ENCODE measurements around the gene CAMK1D.
"Not testable (repeated sequence)": the region's sequence is repeated elsewhere in the genome, so short reads cannot be mapped to it uniquely, and the experiment has no call there.

The CAMK1D gene

DNA sequence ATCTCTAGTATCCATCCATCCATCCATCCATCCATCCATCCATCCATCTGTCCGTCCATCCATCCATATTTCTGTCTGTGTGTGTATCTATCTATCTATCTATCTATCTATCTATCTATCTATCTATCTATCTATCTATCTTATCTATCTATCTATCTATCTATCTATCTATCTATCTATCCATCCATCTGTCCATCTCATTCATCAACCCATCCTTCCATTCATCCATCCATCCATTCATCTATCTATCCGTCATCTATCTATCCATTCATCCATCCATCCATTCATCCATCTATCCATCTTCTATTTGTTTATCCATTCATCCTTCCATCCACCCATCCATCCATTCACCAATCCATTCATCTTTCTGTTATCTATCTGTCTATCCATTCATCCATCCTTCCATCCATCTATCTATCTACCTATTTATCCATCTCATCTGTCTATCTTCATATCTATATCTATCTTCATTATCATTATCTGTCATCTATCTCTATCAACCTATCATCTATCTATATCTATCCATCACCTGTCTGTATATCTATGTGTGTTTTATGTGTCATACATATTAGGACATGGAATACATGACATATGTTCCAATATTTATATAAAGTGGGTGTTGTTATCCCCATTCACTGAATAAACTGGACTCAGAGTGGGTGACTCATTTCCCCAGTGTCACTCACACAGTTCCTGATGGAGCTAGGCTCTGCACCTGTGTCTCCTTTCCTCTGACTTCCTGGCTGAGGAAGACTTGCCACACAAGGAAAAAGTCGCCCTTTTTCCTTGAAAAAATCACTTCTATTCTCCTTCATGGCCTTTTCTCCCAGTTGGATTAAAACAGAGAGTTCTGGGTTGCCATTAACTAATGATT is 452.1 kb downstream of the CAMK1D start:
- no peak for DNase-seq

GRCh38 chr10:12803776-12804175 is 454.4 kb downstream of the CAMK1D start:
- DNase-seq: no peak

DNA sequence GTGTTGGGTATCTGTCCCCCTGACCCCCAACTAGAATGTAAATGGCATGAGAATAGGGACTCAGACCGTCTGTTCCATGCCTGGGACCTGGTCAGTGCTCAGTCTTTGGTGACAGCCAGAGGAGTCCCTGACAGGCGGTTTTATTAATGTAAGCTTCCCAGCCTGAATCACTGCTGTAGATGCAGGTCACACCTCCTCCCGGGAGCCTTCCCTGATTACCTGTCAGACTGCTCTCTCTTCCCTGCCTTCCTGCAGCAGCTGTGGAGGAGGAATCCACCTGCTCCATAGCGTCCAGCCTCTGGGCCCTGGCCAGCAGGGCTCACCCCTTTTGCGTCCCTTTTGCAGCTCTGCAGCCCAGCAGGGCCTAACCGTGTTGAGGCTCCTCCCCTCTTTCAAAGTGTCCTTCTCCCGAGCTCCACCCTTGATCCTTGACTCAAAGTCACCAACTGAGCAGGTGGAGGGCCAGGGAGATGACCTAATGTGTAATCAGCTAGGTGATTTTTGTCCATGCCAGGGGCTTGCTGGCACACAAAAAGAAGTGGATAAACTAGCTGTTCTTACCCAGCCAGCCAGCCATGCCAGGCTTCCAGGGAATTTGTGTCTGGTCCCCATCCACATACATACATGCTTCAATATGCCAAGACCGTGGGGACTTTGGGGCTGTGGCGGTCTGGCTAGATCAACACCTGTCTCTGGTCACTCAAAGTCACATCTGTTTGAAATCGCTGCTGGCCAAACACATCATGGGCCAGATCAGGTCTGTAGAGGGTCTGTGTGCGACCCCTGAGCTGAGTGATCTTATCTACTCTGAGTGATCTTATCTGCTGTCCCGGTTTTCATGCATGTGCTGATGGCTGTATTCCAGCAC is 457.1 kb downstream of the CAMK1D start:
- no peak for DNase-seq

DNA sequence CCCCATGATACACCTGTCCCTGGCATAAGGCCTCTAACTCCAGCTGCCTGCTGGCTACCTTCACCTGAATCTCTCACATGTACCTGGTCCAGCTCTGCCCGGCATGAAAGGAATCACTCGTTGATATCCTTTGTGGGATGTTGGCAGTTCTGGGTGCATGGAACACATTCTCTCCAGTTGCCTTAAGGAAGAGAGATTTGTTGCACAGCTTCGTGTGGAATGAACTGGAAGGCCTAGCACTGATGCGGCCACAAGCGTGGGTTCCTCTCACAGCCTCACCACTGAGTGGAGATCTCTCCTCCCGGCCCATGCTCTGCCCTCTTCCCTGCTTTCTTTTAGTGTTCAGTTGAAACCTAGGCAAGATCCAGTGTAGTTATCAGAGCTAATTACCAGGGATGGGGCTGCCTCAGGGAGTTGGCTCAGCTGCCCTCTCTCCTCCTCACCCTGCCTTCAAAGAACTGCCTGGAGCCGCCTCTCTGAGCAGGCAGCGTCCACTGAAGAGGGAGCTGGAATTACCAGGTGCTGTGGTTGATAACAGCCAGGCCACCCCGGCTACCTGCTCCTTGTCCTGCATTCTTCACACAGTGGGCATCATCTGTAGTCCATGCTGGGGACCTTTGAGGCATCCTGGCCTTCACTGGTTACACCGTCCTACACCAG is 457.9 kb downstream of the CAMK1D start:
- DNase-seq: no peak

DNA sequence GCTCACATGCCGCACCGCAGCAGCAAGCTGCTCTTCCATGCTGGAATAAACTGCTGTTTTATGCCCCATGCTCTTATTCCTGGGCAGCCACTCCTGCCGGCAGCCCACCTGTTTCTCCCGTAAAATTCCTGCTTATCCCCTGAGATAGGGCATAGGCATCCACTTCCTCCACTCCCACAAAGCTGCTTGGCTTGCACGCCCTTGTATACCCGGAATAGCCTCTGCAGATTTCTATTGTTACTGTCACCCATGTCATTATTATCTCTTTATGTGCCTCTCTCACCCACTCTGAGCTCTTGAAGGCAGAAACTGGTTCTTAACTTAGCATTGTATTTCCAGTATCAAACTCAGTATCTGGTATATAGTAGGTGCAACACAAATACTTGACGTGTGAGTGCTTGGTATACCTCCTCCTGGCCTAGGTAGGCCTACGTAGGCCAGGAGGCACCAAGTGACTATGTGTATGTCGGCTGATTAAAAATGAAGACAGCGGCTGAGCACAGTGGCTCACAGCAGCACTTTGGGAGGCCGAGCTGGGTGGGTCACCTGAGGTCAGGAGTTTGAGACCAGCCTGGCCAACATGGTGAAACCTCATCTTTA is 458.8 kb downstream of the CAMK1D start:
- no peak for DNase-seq

DNA sequence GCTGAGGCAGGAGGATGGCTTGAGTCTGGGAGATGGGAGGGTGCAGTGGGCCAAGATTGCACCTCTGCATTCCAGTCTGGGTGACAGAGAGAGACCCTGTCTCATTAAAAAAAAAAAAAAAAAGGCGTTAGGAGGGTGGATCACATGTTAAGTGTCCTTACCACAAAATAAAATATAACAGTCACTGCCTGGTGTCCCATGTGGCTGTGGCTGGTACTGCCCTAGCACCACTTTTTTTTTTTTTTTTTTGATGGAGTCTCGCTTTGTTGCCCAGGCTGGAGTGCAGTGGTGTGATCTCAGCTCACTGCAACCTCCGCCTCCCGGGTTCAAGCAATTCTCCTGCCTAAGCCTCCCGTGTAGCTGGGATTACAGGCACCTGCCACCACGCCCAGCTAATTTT is 460.7 kb downstream of the CAMK1D start:
- not testable (repeated sequence) for DNase-seq

DNA sequence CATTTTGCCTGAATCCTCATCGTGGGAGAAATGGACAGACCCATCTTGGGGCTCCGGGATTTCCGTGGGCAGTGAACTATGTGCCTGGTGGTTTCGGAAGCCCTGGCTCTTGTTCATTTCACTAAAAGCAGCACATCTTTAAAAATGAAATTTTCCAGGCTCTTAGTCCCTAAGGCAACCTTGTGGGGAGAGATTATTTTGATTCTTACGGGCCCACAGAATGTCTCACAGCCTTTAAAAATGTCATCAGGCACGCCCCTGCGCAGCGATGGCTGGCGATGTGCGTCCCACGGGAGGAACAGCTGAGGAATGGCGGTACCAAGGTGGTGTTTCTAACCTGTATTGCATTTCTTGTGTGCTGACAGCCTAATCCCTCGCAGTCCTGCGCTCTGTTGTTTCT is 462.5 kb downstream of the CAMK1D start:
- no peak for DNase-seq

DNA sequence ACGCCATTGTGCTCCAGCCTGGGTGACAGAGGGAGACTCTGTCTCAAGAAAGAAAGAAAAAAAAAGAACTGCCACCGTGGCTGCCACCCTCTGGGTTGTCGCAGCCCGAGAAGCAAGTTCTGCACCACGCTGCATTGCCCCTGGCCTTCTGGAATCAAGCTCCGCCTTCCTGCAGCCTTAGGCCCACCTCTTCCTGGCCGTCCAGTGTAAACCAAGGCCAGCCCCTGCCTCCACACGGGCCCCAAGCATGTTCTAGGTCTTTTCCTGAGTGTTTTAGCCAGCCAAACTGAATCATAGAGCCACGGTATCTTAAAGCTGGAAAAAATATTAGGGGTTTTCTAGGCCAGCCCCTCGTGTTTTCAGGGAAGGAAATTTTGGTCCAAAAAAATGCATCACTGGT is 463.2 kb downstream of the CAMK1D start:
- no peak for DNase-seq

DNA sequence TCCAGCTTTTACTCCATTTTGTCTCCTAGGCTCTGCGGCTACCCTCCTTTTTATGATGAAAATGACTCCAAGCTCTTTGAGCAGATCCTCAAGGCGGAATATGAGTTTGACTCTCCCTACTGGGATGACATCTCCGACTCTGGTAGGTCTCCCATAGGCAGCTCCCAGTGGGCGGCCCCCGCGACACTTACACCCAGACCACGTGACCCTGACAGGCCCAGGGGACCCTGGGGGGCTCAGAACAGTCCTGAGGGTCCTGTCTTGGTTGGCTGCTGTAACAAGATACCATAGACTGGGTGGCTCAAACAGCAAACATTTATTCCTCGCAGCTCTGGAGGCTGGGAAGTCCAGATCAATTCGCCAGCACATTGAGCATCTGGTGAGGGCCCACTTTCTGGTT is 464.8 kb downstream of the CAMK1D start:
- DNase-seq: no peak

- DNase-seq: no peak
These were observed 469.7 kb downstream of the CAMK1D start for GRCh38 chr10:12819071-12819470.

GRCh38 chr10:12819656-12820055 is 470.3 kb downstream of the CAMK1D start:
- DNase-seq: no peak

DNA sequence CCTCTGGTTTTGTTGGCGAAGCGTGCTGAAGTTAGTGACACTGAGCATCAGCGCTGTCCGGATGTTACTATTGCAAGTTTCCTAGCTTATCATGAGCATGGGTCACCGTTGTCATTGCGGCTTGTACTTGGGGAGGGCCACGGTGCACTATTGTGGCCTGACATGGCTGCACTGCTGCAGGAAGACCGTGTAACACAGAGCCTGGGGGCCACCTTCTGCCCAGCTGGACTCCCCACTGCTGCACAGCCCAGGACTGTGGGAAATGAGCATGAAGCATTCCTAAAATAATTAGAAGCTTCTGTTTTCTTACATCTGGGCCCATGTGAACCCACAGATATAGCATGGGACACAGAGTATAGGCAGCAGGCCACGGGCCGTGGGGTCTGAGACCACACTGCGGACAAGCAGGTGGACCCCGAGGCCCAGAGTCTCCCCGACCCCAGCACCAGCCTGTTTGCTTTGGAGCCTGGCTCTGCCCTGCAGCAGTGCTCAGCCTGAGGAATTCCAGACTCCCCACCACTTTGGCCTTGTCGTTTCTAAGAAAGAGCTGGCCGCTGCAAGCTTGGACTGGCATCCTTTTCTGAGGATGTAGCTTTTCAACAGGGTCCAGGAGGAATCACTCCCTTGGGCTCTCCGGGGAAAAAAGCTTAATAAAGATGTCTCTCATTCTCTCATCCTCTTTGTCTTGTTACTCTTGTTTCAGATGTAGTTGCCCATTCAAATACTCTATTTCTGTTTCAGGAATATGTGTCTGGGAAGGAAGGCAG is 473.0 kb downstream of the CAMK1D start:
- no peak for DNase-seq

DNA sequence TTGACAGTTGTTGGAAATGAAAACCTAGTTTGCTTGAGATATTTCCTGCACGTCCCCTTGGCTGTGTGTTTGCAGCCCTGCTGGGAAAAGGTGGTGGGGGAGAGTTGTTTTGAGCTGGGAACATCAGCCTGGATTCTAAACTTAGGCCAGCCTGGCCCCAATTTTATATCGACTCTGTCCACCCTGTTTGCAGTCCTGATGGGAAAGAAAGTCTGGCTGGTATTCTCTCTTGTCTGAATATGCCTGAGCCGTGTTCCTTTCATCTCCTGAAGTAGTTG is 473.5 kb downstream of the CAMK1D start:
- DNase-seq: no peak

DNA sequence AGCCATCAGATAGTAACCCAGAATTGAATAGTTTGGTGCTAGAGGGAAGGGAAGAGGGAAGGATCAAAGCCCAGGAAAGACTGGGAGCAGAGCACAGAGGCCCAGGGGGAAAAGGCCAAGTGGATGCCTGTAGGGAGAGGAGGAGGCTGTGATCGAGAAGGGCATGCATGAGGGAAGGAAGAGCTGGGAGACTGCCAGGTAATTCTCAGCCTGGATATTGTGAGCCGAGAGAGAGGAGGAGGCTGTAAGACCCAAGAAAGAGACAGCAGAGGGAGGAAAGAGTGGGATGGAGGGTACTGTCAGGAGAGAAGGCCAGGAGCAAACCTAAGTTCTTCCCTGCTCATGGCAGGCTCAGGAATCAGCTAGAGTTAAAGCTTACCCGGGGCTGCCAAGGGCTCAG is 474.0 kb downstream of the CAMK1D start:
- no peak for DNase-seq

DNA sequence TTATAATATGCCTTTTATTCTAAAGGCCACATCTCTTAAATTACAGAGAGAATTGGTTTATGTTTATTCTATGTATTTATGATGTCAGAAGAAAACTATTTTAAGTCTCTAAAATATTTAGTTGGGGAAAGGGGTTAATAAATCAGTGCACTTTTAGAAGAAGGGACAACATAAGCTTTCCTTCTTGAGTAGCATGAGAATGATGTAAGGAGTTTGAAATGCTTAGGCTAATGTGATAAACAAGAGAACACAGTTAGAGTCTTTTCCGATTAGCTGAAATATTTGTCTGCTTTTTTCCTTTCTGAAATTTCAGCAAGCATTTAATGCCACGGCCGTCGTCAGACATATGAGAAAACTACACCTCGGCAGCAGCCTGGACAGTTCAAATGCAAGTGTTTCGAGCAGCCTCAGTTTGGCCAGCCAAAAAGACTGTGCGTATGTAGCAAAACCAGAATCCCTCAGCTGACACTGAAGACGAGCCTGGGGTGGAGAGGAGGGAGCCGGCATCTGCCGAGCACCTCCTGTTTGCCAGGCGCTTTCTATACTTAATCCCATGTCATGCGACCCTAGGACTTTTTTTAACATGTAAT is 476.0 kb downstream of the CAMK1D start:
- no peak for DNase-seq

- no peak for DNase-seq
These were observed 477.5 kb downstream of the CAMK1D start for GRCh38 chr10:12826800-12827372.

- DNase-seq: no peak
These were observed 479.4 kb downstream of the CAMK1D start for GRCh38 chr10:12828736-12829135.

DNA sequence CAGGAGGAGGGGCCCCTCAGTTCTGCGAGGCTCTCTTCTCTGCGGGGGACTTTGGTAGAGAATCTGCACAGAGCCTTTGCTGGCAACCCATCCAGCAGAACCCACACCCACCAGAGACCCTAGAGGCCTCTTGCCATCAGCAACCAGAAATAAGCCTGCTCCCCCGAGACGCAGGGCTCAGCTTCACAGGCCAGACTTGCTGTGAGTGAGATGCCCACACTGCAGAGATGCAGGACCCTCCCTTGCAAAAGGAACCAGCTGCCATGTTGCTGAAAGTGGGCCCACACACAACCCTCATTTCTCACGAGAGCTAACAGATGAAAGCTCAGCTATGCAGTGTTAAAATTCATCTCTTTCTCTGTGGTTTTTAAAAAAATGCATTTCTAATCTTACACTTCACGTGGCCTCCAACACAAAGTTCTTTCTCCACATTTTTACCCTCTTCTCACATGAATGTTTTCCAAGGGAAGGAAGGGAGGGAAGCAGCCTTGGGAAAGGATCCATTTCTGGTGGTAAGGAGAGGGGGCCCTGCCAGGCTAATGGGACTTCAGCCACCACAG is 480.6 kb downstream of the CAMK1D start:
- no peak for DNase-seq

- no peak for DNase-seq
These were observed 482.7 kb downstream of the CAMK1D start for GRCh38 chr10:12832096-12832495.

- DNase-seq: no peak
These were observed 484.1 kb downstream of the CAMK1D start for GRCh38 chr10:12833451-12833850.

DNA sequence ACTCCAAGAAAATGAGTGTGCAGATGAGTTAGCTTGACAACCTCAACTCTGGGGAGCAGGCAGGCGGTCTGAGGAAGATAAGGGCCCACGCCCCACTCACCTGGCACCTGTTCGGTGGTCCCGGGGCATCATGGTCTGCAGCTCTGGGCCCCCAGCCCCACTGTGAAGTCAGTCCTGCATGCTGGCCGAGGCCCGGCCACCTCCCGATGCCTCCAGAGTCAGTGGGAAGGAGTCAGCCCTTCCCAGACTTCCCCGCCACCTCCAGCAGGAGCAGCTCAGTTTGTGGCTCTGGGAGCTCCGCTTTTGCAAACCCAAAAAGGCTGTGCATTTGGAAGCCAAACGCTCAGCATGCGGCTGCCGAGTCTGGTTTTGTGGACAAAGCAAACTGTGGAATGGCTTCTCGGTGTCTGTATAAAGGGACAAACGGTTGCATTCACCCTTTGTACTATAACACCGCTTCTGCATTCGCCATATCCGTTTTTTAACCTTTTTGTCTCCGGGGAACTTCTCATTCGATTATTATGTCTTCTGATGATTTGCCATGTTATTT is 484.8 kb downstream of the CAMK1D start:
- no peak for DNase-seq
